Measurements from ENCODE around the gene DDIAS.

Gene DDIAS

DNA sequence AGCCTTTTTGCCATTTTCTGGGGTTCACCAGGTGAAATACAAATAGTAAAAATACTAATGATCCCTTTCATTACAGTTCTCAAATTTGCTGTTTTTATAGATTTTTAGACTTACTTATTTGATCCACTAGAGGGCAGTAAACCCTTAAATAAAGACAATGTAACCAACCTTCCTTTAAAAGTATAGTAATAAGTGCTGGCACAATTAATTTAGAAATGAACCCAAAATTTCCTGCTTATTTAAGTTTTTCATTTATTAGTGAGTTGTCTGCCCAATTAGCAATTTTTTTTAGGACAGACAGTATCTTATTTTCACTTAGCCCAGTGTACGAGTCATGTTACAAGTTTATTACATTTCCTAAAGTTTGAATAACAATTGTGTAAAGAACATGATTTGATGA, 4.7 kb downstream of the DDIAS start:
- TF ChIP-seq CTCF (conservative IDR thresholded peaks at IDR 0.05; ENCODE audit: low read depth, low read length) = peak; percentile 92
- Histone ChIP-seq H3K4me2 (no peak overlapping the region), H3K9ac (no peak overlapping the region), H3K27ac (no peak overlapping the region), H4K20me1 (ENCODE audit: insufficient read depth) (no peaks in the 10 kb centered on the region), H3K27me3 (ENCODE audit: insufficient read depth, low read depth) (no peaks in the 10 kb centered on the region), H3K36me3 (ENCODE audit: insufficient read depth) (no peaks in the 10 kb centered on the region), H3K79me2 (ENCODE audit: insufficient read depth, low read depth) (peaks cover 71% of the 10 kb centered on the region), H3K4me3 (IDR thresholded peaks at IDR 0.05; ENCODE audit: insufficient read depth, low read depth, low read length) (no peak overlapping the region), H3K4me1 (ENCODE audit: low read depth, poor library complexity, severe bottlenecking) (peaks cover 61% of the 10 kb centered on the region), H2AFZ (ENCODE audit: low read depth) (no peak overlapping the region)

DNA sequence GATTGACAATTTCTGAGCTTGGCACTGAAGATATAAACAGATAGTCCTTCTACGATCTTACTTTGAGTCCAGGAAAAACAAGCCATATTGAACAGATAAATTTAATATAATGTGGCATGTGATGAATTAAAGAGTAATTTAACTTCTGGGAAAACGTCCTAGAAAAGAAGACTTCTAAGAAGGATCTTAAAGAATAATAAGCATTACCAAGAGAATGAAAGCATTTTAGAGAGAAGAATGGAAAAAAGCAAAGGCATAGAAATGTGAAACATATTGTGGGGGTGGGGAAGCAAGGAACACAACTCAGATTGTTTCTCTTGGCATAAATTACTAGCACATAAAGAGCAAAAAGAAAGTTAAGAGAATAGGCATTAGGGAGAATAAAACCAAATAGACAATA, 5.4 kb downstream of the DDIAS start:
- Histone ChIP-seq H3K9ac (no peak overlapping the region), H3K4me3 (IDR thresholded peaks at IDR 0.05; ENCODE audit: insufficient read depth, low read depth, low read length) (no peak overlapping the region), H3K4me1 (ENCODE audit: low read depth, poor library complexity, severe bottlenecking) (peaks cover 61% of the 10 kb centered on the region), H3K4me2 (no peak overlapping the region), H3K36me3 (ENCODE audit: insufficient read depth) (no peaks in the 10 kb centered on the region), H4K20me1 (ENCODE audit: insufficient read depth) (no peaks in the 10 kb centered on the region), H3K27ac (no peak overlapping the region), H3K79me2 (ENCODE audit: insufficient read depth, low read depth) (peaks cover 72% of the 10 kb centered on the region), H2AFZ (ENCODE audit: low read depth) (no peak overlapping the region), H3K27me3 (ENCODE audit: insufficient read depth, low read depth) (no peaks in the 10 kb centered on the region)
- TF ChIP-seq CTCF (conservative IDR thresholded peaks at IDR 0.05; ENCODE audit: low read depth, low read length) = no peak

GRCh38 chr11:82907371-82907770, 5.8 kb downstream of the DDIAS start:
- Histone ChIP-seq H3K4me3 (IDR thresholded peaks at IDR 0.05; ENCODE audit: insufficient read depth, low read depth, low read length) (no peak overlapping the region), H3K9ac (no peak overlapping the region), H3K4me1 (ENCODE audit: low read depth, poor library complexity, severe bottlenecking) (peaks cover 60% of the 10 kb centered on the region), H2AFZ (ENCODE audit: low read depth) (no peak overlapping the region), H3K36me3 (ENCODE audit: insufficient read depth) (no peaks in the 10 kb centered on the region; the same call in 1 of the 2 replicates), H4K20me1 (ENCODE audit: insufficient read depth) (no peaks in the 10 kb centered on the region), H3K27me3 (ENCODE audit: insufficient read depth, low read depth) (no peaks in the 10 kb centered on the region), H3K27ac (no peak overlapping the region), H3K79me2 (ENCODE audit: insufficient read depth, low read depth) (peaks cover 68% of the 10 kb centered on the region), H3K4me2 (no peak overlapping the region)
- TF ChIP-seq CTCF (conservative IDR thresholded peaks at IDR 0.05; ENCODE audit: low read depth, low read length) = no peak

GRCh38 chr11:82908311-82908710, 6.8 kb downstream of the DDIAS start:
- Histone ChIP-seq H4K20me1 (ENCODE audit: insufficient read depth) (no peaks in the 10 kb centered on the region), H3K4me2 (no peak overlapping the region; the same call in 1 of the 2 replicates), H3K4me1 (ENCODE audit: low read depth, poor library complexity, severe bottlenecking) (peaks cover 51% of the 10 kb centered on the region), H3K27me3 (ENCODE audit: insufficient read depth, low read depth) (no peaks in the 10 kb centered on the region), H2AFZ (ENCODE audit: low read depth) (no peak overlapping the region), H3K4me3 (IDR thresholded peaks at IDR 0.05; ENCODE audit: insufficient read depth, low read depth, low read length) (no peak overlapping the region), H3K9ac (no peak overlapping the region), H3K36me3 (ENCODE audit: insufficient read depth) (peaks cover 5% of the 10 kb centered on the region; the same call in 1 of the 2 replicates), H3K79me2 (ENCODE audit: insufficient read depth, low read depth) (peaks cover 59% of the 10 kb centered on the region; the same call in 1 of the 2 replicates), H3K27ac (no peak overlapping the region)
- TF ChIP-seq CTCF (conservative IDR thresholded peaks at IDR 0.05; ENCODE audit: low read depth, low read length) = no peak
